Right lobe of liver (tissue), 4 donors: Measurements from ENCODE around the gene AP1S3.

Experiments used
- CTCF ChIP-seq, 4 donors: fragments of 200-600 bp in 3 of 4; fragments of 450-650 bp in 1 of 4; IDR thresholded peaks; one replicate each; pipeline versions ENCODE4 v1.5.1 to v1.8.0; 2016 to 2022; ENCODE audit warnings: antibody characterized with exemption in 4 of 4, mild to moderate bottlenecking in 2 of 4
- POLR2A ChIP-seq: fragments of 450-650 bp; IDR thresholded peaks from one replicate; pipeline ENCODE4 v1.6.1; 2017; ENCODE audit warnings: antibody characterized with exemption, mild to moderate bottlenecking
- donor health status: DM: no; HTN: no; CAD: no.
- donor health status: DM: no; HTN: no; CAD: no.
- donor health status: DM: no; HTN: yes; CAD: no.

DNA sequence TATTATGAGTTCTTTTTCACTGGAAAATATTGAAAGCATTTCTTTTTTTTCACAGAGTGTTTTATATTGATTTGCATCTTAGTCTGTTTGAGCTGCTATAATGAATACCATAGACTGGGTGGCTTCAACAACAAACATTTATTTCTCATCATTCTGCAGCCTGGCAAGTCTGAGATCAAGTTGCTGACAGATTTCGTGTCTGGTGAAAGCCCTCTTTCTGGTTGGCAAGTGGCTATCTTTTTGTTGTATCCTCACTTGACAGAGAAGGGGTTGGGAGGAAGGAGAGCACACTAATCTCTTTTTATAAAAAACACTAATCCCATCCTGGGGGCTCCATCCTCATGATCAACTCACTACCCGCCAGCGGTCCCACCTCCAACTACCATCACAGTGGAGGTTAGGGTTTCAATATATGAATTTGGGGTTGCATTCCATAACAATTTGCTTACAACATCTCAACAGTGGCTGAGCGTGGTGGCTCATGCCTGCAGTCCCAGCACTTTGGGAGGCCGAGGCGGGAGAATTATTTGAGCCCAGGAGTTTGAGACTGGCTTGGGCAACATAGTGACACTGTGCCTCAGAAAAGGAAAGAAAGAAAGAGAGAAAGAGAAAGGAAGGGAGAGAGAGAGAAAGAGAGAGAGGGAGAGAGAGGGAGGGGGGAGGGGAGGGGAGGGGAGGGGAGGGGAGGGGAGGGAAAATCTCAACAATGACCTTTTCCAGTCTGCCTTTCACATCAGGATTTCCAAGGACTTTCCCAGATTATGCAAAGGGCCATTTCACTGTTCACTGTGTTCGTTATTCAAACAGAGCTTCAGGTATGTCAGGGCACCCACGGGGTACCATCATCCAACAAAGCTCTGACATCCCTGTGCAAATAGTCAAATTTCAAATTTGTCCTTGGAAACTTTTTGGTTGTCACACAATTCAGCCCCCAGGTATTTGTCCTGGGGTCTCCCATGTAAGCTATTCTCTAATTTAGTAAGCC, 111.1 kb downstream of the AP1S3 start:
- no peak for TF ChIP-seq POLR2A
- TF ChIP-seq CTCF (IDR thresholded peaks at IDR 0.05) = no peak
